Neural cell (in vitro differentiated cells): Measurements from ENCODE around the gene PLA2G4E. TPM values are rescaled to one million over a fixed set of nuclear protein-coding genes. Genes with fewer than 3 reads are reported as not detected.

Experiments used
- H2AFZ ChIP-seq: fragments of 200-600, 300-800 bp; sonication (generic), shearing (Covaris generic); 2 replicates; pipeline ENCODE4 v1.6.0; 2014; ENCODE audit warnings: low read depth, mild to moderate bottlenecking, antibody characterized with exemption, low read length, moderate library complexity
- H3F3A ChIP-seq: fragments of 200-600 bp; shearing (Covaris generic); 2 replicates; pipeline ENCODE4 v1.6.1; 2016; ENCODE audit warnings: mild to moderate bottlenecking, moderate library complexity, mixed read lengths, antibody characterized with exemption, low read length; ENCODE audit not compliant: insufficient read depth, poor library complexity, severe bottlenecking
- H3K27ac ChIP-seq: fragments of 200-600, 300-800 bp; sonication (generic), shearing (Covaris generic); 2 replicates; pipeline ENCODE4 v1.5.1; 2014; ENCODE audit warnings: mild to moderate bottlenecking, low read length, moderate library complexity
- H3K27me3 ChIP-seq: fragments of 300-800, 200-600 bp; sonication (generic), shearing (Covaris generic); 2 replicates; pipeline ENCODE4 v1.6.0; 2014; ENCODE audit warnings: mild to moderate bottlenecking, low read depth, low read length, moderate library complexity; ENCODE audit not compliant: insufficient read depth
- H3K36me3 ChIP-seq: fragments of 300-800, 200-600 bp; sonication (generic), shearing (Covaris generic); 2 replicates; pipeline ENCODE4 v1.5.1; 2014; ENCODE audit warnings: mild to moderate bottlenecking, antibody characterized with exemption, low read length, moderate library complexity; ENCODE audit not compliant: insufficient read depth
- H3K4me2 ChIP-seq: fragments of 300-800, 200-600 bp; sonication (generic), shearing (Covaris generic); 2 replicates; pipeline ENCODE4 v1.6.0; 2014; ENCODE audit warnings: mild to moderate bottlenecking, low read length
- H3K4me3 ChIP-seq: fragments of 300-800, 200-600 bp; sonication (generic), shearing (Covaris generic); 2 replicates; pipeline ENCODE4 v1.5.1; 2014; ENCODE audit warnings: mild to moderate bottlenecking, low read length, moderate library complexity
- H3K79me2 ChIP-seq: fragments of 200-600 bp; shearing (Covaris generic); replicated peaks from 2 replicates; pipeline ENCODE4 v1.6.0; 2014; ENCODE audit warnings: mild to moderate bottlenecking, low read length, moderate library complexity; ENCODE audit not compliant: insufficient read depth
- H3K9ac ChIP-seq: fragments of 300-800, 200-600 bp; sonication (generic), shearing (Covaris generic); 2 replicates; pipeline ENCODE4 v1.6.1; 2016; ENCODE audit warnings: mild to moderate bottlenecking, low read length, mixed read lengths
- H3K9me2 ChIP-seq: fragments of 200-600 bp; shearing (Covaris generic); 2 replicates; pipeline ENCODE4 v1.6.1; 2016; ENCODE audit warnings: mild to moderate bottlenecking, low read length, mixed read lengths; ENCODE audit not compliant: insufficient read depth
- H3K9me3 ChIP-seq: fragments of 200-600, 300-800 bp; sonication (generic), shearing (Covaris generic); 2 replicates; pipeline ENCODE4 v1.6.1; 2016; ENCODE audit warnings: mild to moderate bottlenecking, mixed run types, low read length, moderate library complexity, mixed read lengths
- H4K20me1 ChIP-seq: fragments of 200-600 bp; shearing (Covaris generic); 2 replicates; pipeline ENCODE4 v1.6.1; 2016; ENCODE audit warnings: mild to moderate bottlenecking, mixed run types; ENCODE audit not compliant: insufficient read depth
- EP300 ChIP-seq: fragments of 450-650 bp; conservative IDR thresholded peaks from 2 replicates; pipeline ENCODE4 v1.6.1; 2014; ENCODE audit warnings: antibody characterized with exemption, mild to moderate bottlenecking, moderate library complexity; ENCODE audit not compliant: poor library complexity, severe bottlenecking
- EZH2 ChIP-seq: fragments of 200-600, 300-800 bp; shearing (Covaris generic), sonication (generic); IDR thresholded peaks from 2 replicates; pipeline ENCODE4 v1.6.1; 2014; ENCODE audit warnings: antibody characterized with exemption, low read length, borderline replicate concordance, mild to moderate bottlenecking; ENCODE audit not compliant: insufficient read depth, poor library complexity, severe bottlenecking
- MXI1 ChIP-seq: fragments of 450-650 bp; conservative IDR thresholded peaks from 2 replicates; pipeline ENCODE4 v1.6.1; 2014; ENCODE audit warnings: antibody characterized with exemption, mild to moderate bottlenecking; ENCODE audit not compliant: poor library complexity, severe bottlenecking
- POLR2AphosphoS5 ChIP-seq: IDR thresholded peaks from 2 replicates; pipeline ENCODE4 v1.6.1; 2012
- RAD21 ChIP-seq: fragments of 450-650 bp; conservative IDR thresholded peaks from 2 replicates; pipeline ENCODE4 v1.6.1; 2014; ENCODE audit warnings: antibody characterized with exemption, mild to moderate bottlenecking, moderate library complexity
- SMC3 ChIP-seq: fragments of 450-650 bp; conservative IDR thresholded peaks from 2 replicates; pipeline ENCODE4 v1.6.1; 2014; ENCODE audit warnings: antibody characterized with exemption, mild to moderate bottlenecking, moderate library complexity; ENCODE audit not compliant: poor library complexity
- TAF1 ChIP-seq: IDR thresholded peaks from 2 replicates; pipeline ENCODE4 v1.6.1; 2012; ENCODE audit warnings: low read depth
- polyA plus RNA-seq: library from polyadenylated mRNA; depleted of rRNA; stranded (reverse); fragments of >200 nt; gene quantifications from 2 replicates; pipeline ENCODE4 v1.2.3, GENCODE V29; 2014
- TF ChIP-seq, protein P1 (sequence below): fragments of 450-650 bp; IDR thresholded peaks from 2 replicates; pipeline ENCODE4 v1.5.1; 2014; ENCODE audit warnings: antibody characterized with exemption, mild to moderate bottlenecking, moderate library complexity; ENCODE audit not compliant: poor library complexity, severe bottlenecking
- TF ChIP-seq, protein P2 (sequence below): IDR thresholded peaks from 2 replicates; pipeline ENCODE4 v1.6.1; 2012; ENCODE audit warnings: borderline replicate concordance

Gene PLA2G4E
- polyA plus RNA-seq, 1 donor from 2014 or later = not detected

DNA sequence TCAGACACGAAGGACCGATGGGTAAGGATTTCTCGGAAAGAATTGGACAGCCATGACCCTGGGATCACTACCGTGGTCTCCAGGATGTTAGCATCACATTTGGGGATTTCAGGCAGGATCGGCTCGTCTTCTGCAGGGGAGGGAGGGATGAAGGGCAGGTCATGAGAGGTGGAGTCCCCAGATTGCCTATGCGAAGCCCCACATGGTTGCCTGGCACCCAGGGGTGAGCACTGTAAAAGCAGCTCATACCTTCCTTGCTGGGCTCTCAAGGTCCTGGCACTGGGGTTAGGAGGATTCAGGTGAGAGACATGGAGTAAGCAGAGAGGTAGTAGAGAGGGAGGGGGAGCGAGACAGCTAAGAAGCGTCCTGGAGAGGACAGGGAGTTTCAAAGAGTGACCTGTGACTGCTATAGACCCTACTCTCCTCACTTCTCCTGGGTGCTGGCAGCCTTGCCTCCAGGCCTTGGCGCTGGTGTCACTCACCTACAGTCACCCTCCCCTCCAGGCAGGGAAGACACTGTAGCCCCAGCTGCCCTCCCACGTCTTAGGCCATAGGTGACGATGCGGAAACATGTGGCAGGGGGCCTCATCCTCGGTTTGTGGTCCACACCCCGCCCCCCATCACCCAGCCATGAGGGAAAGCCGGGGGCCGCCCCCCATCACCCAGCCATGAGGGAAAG, 33.5 kb downstream of the PLA2G4E start:
- Histone ChIP-seq H2AFZ (no peak overlapping the region), H3K36me3 (no peaks in the 10 kb centered on the region), H3K4me2 (no peak overlapping the region), H3F3A (no peaks in the 10 kb centered on the region), H3K4me3 (no peak overlapping the region), H3K27me3 (no peaks in the 10 kb centered on the region), H3K79me2 (no peaks in the 10 kb centered on the region), H3K27ac (no peak overlapping the region), H3K9me2 (no peaks in the 10 kb centered on the region), H3K9ac (no peak overlapping the region), H3K9me3 (no peaks in the 10 kb centered on the region), H4K20me1 (no peaks in the 10 kb centered on the region)
- TF ChIP-seq EZH2 (no peak), TAF1 (no peak), SMC3 (no peak), POLR2AphosphoS5 (no peak), EP300 (no peak), MXI1 (no peak), RAD21 (no peak)
- TF ChIP-seq, protein P1, sequence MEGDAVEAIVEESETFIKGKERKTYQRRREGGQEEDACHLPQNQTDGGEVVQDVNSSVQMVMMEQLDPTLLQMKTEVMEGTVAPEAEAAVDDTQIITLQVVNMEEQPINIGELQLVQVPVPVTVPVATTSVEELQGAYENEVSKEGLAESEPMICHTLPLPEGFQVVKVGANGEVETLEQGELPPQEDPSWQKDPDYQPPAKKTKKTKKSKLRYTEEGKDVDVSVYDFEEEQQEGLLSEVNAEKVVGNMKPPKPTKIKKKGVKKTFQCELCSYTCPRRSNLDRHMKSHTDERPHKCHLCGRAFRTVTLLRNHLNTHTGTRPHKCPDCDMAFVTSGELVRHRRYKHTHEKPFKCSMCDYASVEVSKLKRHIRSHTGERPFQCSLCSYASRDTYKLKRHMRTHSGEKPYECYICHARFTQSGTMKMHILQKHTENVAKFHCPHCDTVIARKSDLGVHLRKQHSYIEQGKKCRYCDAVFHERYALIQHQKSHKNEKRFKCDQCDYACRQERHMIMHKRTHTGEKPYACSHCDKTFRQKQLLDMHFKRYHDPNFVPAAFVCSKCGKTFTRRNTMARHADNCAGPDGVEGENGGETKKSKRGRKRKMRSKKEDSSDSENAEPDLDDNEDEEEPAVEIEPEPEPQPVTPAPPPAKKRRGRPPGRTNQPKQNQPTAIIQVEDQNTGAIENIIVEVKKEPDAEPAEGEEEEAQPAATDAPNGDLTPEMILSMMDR = no peak
- TF ChIP-seq, protein P2, sequence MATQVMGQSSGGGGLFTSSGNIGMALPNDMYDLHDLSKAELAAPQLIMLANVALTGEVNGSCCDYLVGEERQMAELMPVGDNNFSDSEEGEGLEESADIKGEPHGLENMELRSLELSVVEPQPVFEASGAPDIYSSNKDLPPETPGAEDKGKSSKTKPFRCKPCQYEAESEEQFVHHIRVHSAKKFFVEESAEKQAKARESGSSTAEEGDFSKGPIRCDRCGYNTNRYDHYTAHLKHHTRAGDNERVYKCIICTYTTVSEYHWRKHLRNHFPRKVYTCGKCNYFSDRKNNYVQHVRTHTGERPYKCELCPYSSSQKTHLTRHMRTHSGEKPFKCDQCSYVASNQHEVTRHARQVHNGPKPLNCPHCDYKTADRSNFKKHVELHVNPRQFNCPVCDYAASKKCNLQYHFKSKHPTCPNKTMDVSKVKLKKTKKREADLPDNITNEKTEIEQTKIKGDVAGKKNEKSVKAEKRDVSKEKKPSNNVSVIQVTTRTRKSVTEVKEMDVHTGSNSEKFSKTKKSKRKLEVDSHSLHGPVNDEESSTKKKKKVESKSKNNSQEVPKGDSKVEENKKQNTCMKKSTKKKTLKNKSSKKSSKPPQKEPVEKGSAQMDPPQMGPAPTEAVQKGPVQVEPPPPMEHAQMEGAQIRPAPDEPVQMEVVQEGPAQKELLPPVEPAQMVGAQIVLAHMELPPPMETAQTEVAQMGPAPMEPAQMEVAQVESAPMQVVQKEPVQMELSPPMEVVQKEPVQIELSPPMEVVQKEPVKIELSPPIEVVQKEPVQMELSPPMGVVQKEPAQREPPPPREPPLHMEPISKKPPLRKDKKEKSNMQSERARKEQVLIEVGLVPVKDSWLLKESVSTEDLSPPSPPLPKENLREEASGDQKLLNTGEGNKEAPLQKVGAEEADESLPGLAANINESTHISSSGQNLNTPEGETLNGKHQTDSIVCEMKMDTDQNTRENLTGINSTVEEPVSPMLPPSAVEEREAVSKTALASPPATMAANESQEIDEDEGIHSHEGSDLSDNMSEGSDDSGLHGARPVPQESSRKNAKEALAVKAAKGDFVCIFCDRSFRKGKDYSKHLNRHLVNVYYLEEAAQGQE = no peak

DNA sequence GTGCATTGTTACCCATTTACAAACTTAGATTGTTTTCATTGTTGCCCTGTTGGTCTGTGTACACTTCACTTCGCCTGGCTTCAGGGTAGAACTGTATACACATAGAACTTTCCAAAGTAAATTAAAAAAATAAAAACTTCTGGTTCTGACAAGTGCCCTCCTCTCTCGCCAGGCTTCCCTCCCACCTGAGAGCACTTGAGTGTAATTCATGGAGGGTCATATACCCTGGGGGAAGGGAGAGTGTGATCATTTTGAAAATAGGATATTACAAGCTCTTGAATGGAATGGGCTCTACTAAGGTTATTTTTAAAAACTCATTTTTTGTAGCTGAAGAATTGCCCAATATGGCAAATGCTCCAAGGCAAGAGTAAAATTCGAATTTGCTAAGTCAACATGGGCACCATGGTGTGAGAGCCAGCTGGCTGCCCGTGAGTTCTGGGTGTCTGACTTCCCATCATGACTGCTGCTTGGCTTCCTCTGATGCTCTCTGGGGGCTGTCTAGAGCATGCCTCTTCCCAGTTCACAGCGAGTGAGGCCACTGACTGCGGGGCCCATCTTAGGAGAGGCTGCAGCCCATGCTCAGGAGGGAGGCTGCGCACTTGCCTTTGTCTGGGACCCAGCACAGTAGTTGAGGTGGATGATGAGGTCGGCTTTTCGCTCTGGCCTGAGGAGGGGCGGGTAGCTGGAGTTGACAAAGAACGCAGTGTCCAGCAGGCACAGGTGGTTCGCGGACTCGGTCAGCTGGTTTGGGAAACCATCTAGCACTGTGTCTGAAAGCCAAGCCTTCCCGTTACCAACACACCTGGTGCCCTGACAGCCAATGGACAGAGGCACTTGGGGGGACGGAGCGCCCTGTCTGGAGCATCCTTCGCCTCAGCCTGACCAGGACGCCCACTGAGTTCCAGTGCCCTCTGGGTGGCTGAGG, 35.3 kb downstream of the PLA2G4E start:
- H3K4me2 ChIP-seq = no peak overlapping the region
- H3F3A ChIP-seq = no peaks in the 10 kb centered on the region
- TF ChIP-seq MXI1 (no peak), SMC3 (no peak), POLR2AphosphoS5 (no peak), RAD21 (no peak), EP300 (no peak), EZH2 (no peak), TAF1 (no peak)
- TF ChIP-seq, protein P2 = no peak
- TF ChIP-seq, protein P1 = no peak
- H3K9me2 ChIP-seq = no peaks in the 10 kb centered on the region
- no peaks in the 10 kb centered on the region for H3K36me3 ChIP-seq
- no peak overlapping the region for H3K4me3 ChIP-seq
- no peak overlapping the region for H3K27ac ChIP-seq
- H3K9ac ChIP-seq = no peak overlapping the region
- H4K20me1 ChIP-seq = no peaks in the 10 kb centered on the region
- no peaks in the 10 kb centered on the region for H3K9me3 ChIP-seq
- no peaks in the 10 kb centered on the region for H3K27me3 ChIP-seq
- no peaks in the 10 kb centered on the region for H3K79me2 ChIP-seq
- H2AFZ ChIP-seq = no peak overlapping the region
